GM21367 (cell line): Measurements from ENCODE around the gene IER3IP1.
"Not testable (repeated sequence)": the region's sequence is repeated elsewhere in the genome, so short reads cannot be mapped to it uniquely, and the experiment has no call there.

Source experiments
- ATAC-seq: cut with Tn5 transposase; IDR thresholded peaks from one replicate; pipeline ENCODE4 v1.9.1; 2021; ENCODE audit not compliant: unreplicated experiment

The IER3IP1 gene

GRCh38 chr18:47175898-47176575, at the start of gene IER3IP1:
Gene IER3IP1 (minus strand): TSS chr18:47176364. CDS start chr18:47176277, 87 bp downstream.
- ATAC-seq, result peak; percentile 88

GRCh38 chr18:47215554-47216138, 39.5 kb upstream of the IER3IP1 start:
- no peak for ATAC-seq

- no peak for ATAC-seq
Measured at GRCh38 chr18:47209171-47209570, 33.0 kb upstream of the IER3IP1 start.

- ATAC-seq, result no peak
Measured at GRCh38 chr18:47206945-47207637, 30.9 kb upstream of the IER3IP1 start.

- ATAC-seq, result no peak
Measured at GRCh38 chr18:47204908-47205522, 28.9 kb upstream of the IER3IP1 start.

- ATAC-seq, result no peak
Measured at GRCh38 chr18:47203626-47204464, 27.7 kb upstream of the IER3IP1 start.

- not testable (repeated sequence) for ATAC-seq
Measured at GRCh38 chr18:47195961-47196360, 19.8 kb upstream of the IER3IP1 start.

- no peak for ATAC-seq
Measured at GRCh38 chr18:47191961-47192360, 15.8 kb upstream of the IER3IP1 start.

GRCh38 chr18:47187721-47188120, 11.6 kb upstream of the IER3IP1 start:
- ATAC-seq, result no peak

- ATAC-seq, result no peak
Measured at GRCh38 chr18:47184419-47185050, 8.4 kb upstream of the IER3IP1 start.

- not testable (repeated sequence) for ATAC-seq
Measured at GRCh38 chr18:47182156-47182555, 6.0 kb upstream of the IER3IP1 start.

- ATAC-seq, result no peak
Measured at GRCh38 chr18:47180765-47181164, 4.6 kb upstream of the IER3IP1 start.

- ATAC-seq, result no peak
Measured at GRCh38 chr18:47179520-47179919, 3.4 kb upstream of the IER3IP1 start.

GRCh38 chr18:47175283-47175897, 774 bp downstream of the IER3IP1 start:
- ATAC-seq, result no peak

- no peak for ATAC-seq
Measured at GRCh38 chr18:47174545-47175116, 1.5 kb downstream of the IER3IP1 start.

GRCh38 chr18:47172476-47172875, 3.7 kb downstream of the IER3IP1 start:
- no peak for ATAC-seq

- no peak for ATAC-seq
Measured at GRCh38 chr18:47168913-47169312, 7.3 kb downstream of the IER3IP1 start.

- no peak for ATAC-seq
Measured at GRCh38 chr18:47168509-47168908, 7.7 kb downstream of the IER3IP1 start.

GRCh38 chr18:47166294-47166693, 9.9 kb downstream of the IER3IP1 start:
- no peak for ATAC-seq

GRCh38 chr18:47163241-47163640, 12.9 kb downstream of the IER3IP1 start:
- ATAC-seq, result peak; percentile 79
